GM18507 (cell line): ENCODE data around the gene NKAIN4.
A peak's percentile ranks its signal among the peaks of the same experiment; 100 is the strongest.

Source experiments
- DNase-seq: peaks from one replicate; pipeline ENCODE4 v3.0.0; 2011; ENCODE audit warnings: low read depth; ENCODE audit not compliant: insufficient read length; ENCODE audit errors: extremely low spot score
- FAIRE-seq: peaks from 2 replicates; lab custom pipeline; 2011; peaks lifted over from hg19 to GRCh38; lab: Jason Lieb, UNC

The NKAIN4 gene

DNA sequence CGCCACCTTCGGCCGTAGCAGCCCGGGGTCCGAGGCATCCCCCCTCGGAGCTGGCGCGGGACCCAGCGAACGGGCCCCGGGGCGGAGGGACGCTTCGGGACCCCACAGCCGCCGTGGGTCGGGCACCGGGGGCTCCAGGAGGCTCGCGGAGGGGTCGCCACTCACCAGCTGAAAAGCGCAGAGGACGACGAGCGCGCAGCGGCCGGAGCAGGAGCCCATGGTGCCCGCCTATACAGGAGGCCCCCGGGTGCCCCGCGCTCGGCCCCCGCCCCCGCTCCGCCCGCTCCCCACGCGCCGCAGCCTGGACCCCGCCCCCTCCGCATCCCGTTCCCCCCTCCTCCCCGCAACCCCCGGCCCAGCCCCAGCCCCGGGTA lies at the start of gene NKAIN4:
NKAIN4 (minus strand) TSS at position 232 of the 374 bp plus-strand sequence; CDS start at position 219, 13 bp downstream.
- DNase-seq (no peak), FAIRE-seq (no peak)

DNA sequence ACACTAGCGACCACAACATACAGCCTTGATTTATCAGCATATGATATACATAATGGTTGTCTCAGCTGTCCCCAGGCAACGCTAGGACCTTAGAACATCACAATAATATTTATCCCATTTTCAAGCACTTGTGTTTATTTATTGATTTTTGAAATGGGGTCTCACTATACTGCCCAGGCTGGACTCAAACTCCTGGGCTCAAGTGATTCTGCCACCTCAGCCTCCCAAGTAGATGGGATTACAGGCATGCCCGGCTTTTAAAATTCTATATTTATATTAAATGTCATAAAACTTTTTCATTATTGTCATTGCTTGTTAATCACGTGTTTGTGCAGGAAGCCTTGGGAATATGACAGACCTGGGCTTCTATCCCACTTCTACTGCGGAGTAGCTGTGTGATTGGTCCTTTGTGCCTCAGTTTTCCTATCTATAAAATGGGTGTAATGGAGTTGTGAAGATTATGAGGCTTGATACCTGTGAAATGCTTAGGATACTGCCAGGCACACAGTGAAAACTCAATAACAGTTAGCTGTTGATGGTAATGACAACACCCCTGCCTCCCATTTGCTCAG lies 48.9 kb upstream of the NKAIN4 start:
- FAIRE-seq (no peak), DNase-seq (no peak)

DNA sequence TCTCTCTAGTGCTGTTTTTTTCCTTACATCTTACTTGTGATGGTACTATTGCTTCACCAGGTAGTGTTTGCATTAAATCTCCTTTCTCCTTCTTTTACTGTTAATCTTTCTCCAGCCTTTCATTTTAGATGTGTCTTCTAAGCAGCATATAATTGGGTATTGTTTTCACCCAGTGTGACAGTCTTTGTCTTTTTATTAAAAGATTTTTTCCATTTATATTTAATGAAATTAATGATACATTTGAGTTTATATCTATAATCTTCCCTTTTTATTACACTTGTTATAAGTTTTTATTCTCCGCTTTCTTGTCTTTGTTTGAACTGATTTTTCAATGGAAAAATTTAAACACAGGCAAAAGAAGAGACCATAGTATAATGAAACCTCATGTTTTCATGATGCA lies 47.4 kb upstream of the NKAIN4 start:
- DNase-seq = no peak
- no peak for FAIRE-seq

DNA sequence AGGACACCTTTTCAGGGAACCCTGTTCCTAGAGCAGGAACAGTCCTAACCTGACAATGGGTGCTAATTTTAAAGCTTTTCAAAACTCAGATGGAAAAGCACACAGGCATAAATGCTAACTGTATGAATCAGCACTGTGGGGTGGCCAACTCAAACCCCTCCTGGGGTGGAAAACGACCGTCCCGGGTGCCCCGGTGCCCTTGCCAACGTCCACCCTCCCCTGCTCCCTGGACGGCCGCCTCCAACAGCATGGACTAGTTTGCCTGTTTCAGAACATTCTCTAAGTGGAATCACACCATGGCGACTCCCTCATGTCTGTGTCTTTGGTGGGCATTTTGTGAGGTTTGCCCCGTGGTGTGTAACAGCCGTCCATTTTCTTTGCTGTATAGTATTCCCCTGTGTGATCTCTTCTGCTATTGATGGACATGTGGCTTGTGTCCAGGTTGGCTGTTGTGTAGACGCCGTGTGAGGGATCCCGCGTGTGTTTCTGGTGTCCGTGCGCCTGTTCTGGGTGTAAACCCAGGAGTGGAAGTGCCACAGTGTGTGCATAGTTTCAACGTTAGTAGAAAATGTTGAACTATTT lies 44.6 kb upstream of the NKAIN4 start:
- DNase-seq (no peak), FAIRE-seq (no peak)

DNA sequence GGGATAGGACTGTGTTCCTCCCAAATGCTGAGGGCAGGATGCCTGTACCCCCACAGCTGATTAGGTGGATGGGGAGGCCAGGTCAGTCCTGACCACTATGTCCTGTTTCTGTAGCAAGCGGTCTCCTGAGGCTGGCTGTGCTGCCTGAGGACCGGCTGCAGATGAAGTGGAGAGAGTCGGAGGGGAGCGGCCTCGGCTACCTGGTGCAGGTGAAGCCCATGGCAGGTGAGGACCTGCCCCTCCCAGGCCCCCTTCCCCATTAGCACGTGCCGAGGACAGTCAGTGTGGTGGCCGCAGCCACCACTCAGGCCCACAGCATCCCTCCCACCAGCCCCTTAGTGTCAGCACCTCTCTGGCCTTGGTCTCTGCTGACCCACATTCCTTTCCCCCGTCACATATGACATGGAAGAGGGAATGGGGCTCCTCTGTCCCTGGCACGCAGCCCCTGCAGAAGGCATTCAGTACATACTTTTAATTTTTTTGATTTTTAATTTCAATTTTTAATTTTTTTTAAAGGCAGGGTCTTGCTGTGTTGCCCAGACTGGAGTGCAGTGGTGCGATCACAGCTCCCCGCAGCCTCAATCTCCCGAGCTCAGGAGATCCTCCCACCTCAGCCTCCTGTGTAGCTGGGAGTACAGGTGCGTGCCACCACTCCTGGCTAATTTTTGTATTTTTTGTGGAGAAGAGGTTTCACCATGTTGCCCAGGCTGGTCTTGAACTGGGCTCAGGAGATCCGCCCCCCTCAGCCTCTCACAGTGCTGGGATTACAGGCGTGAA lies 43.7 kb upstream of the NKAIN4 start:
- DNase-seq (no peak), FAIRE-seq (no peak)

DNA sequence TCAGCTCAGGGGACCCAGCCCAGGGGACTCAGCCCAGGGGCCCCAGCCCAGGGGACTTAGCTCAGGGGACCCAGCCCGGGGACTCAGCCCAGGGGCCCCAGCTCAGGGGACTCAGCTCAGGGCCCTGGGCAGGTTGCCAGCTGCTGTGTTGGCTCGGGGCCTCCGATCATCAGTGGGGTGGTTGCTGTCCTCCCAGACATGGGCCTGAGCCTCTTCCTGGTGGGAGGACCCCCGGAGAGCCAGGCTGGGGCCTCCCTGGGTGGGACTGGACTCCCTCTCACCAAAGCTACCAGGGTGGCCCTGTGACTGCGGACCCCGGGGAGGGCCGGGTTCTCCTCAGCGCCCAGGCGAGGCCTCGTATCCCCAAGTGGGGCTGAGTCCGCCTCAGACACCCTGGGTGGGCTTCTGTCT lies 43.1 kb upstream of the NKAIN4 start:
- no peak for FAIRE-seq

DNA sequence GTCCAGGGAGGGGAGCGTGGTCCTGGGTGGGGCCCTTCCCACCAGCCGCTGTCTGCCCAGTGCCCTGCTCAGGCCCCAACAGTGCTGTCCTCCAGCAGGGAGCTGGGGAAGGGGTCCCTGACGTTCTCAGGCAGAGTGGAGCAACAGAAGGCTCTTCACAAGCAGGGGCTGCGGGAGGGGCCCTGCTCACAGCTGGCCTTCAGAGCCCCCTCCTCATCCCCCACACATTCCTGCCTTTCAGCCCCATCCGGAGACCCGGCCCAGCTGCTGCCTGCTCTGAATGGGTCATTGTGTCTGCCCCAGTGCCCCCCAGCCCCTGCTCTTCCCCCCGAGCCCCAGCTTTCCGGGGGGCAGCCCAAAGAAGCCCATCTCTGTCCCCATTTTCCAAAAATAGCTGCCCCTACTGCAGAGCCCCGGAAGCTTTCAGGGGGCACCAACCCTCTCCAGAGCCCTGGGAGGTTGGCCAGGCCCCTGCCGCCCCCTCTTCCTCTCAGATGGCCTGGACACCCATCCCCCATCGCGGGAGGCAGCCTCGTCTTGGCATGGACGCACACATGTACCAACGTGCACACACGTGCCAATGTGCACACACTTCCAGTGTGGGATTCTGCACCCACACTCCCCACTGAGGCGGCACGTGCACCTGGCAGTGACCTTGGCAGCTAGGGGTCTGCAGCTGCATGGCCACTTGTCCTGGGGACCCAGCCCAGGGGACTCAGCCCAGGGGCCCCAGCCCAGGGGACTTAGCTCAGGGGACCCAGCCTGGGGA lies 42.5 kb upstream of the NKAIN4 start:
- DNase-seq (no peak), FAIRE-seq (no peak)

More for the DNA sequence above, 43.1 kb upstream of the NKAIN4 start:
- DNase-seq = no peak

DNA sequence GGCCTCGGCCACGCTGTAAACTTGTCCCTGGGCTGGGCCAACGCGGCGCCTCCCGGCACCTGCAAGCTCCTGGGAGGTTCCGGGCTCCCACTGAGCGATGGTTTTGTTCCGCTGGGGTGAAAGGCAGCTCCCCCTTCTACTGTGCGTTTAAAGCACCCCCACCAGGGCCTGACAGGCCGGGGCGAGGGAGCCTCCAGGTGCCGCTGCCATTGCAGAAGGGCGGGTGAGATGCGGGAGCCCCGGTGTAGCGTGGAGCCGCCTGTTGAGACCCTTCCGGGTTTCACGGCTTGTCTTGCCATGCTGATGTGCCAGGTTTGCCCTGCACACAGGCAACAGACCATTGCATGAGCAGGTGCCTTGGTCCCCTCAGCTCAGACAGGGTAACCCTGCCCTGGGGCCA lies 41.6 kb upstream of the NKAIN4 start:
- FAIRE-seq (no peak), DNase-seq (no peak)

DNA sequence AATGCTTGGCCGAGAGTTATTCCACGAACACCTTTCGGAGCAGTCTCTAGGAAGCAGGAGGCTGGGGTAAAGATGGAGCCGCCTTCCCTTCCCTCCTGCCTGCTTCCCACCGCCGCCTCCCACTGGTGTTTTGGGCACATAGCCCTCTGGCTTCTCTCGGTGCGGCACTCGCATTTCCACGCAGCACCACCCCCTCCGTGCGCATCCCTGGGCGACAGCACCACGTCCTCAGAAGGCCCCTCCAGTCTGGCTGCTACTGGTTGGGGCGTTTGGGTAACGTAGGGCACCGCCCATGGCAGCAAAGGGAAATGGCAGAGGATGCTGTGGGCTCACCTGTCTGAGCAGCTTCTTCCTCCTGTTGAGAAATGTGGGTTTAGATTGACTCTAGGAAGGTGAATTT lies 41.2 kb upstream of the NKAIN4 start:
- DNase-seq (no peak), FAIRE-seq (no peak)

DNA sequence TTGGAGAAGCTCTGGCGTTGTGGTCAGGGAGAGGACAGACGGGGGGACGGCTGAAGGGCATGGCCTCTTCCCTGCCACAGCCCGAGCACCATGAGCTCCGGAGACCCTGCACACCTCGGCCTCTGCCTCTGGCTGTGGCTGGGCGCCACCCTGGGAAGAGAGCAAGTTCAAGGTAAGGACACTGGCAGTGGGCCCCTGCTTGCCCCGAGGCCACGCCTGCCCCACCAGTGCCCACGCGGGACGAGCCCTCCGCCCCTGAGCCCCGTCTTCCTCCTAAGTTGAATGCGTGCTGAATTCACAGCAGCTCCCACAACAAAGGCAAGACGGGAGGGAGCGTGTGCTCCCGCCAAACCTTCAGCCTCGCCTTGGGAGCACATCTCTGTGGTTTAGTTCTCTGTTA lies 40.8 kb upstream of the NKAIN4 start:
- FAIRE-seq (no peak), DNase-seq (no peak)

DNA sequence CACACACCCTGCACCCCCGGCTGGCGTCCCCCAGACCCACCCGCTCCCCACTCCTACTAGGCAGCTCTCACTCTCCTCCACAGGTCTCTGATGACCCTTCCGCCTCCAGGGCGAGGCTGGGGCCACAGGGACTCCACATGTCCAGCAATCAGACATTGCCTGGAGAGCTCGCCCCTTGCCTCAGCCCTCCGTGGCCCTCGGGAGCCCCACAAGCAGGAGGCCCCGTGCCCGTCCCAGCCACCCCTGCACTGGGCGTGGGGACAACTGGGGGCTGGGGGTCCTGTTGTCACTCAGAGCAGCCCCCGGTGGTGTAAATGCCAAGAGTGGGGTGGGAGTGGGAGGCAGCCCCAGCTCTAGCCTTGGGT lies 40.3 kb upstream of the NKAIN4 start:
- FAIRE-seq = no peak
- DNase-seq = no peak

DNA sequence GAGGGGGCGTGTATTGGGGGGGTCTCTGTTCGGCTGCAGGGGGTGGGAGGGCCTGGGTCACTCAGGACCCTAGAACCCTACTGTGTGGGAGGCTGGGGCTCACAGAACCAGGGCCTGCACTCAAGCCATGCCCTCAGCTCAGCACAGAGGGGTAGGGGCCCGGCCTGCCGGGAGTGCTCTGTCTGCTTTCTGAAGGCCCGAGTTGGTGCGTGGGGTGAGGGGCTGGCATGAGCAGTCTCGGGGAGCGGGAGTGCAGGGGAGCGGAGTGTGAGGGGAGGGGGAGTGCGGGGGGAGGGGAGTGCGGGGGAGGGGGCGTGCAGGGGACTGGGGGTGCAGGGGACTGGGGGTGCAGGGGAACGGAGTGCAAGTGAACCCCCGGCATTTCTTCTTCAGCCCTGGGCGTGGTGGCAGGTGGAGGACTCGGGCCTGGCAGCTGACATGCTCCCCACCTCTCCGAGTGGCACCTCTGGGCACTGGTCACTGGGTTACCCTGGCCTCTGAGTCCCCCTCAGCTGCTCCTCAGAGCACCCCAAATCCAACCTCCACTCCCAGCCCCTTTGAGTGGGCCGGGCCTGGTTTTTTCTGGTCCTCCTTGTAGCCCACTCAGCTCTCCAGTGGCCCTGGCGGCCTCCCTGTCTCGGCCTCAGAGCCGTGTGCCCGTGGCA lies 39.7 kb upstream of the NKAIN4 start:
- DNase-seq (no peak), FAIRE-seq (no peak)

DNA sequence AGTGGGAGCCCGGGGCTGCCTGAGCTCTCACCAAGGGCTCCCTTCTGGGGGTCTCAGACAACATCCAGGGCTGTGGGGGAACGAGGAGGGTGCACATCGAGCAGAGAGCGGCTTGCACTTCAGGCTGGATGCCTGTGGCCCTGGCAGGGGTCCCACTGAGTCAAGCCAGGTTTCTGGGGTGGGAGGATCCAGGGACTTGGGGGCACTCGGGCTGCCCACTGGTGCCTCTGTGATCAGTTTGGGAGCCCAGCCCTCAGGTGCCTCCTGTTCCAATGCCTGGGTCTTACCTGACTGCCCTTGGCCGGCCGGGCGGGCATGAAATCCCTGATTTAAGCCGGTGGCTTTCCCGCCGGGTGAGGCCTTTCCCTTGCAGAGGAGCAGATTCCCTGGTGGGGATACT lies 39.2 kb upstream of the NKAIN4 start:
- no peak for DNase-seq
- no peak for FAIRE-seq

DNA sequence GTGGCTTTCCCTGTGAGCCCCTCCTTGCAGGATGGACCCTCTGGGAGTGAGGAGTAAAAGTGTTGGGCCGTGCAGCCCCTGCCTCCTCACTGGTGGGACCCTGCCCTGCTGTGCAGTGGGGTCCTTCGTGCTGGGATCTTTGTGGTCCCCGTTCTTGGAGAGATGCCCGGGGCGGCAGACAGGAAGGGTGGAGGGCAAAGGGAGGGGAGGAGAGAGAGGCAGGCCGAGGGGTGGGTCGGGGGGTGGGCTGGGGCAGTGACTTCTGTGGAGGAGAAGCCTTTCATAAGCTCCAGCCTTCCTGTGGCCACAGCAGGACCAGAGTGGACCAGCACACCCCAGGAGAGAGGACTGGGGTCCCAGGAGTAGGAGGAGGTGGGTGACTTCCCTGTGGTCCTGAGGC lies 38.6 kb upstream of the NKAIN4 start, which contains the start of gene COL20A1:
COL20A1 (plus strand) TSS at position 283 of the 400 bp plus-strand sequence. CDS start 1,922 bp downstream, outside the sequence.
- DNase-seq (no peak), FAIRE-seq (no peak)

DNA sequence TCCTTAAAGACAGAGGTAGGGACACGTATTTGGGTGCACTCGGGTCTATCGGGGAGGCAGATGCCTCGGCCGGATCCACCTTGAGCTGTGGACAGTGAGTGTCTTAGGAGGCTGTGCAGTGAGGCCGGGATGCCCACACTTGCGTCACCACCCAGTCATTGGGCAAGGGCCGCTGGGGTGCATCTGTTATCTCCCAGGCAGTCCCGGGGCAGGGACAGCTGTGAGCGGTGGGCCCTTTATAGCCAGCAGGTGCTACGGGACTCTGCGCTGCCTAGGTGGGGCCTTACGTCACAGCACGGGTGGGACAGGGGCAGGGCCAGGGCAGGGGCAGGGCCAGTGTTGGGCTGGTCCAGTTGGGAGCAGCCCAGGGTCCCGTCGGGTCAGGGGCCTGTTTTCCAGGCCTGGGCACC lies 38.0 kb upstream of the NKAIN4 start:
- FAIRE-seq = no peak
- DNase-seq = no peak

DNA sequence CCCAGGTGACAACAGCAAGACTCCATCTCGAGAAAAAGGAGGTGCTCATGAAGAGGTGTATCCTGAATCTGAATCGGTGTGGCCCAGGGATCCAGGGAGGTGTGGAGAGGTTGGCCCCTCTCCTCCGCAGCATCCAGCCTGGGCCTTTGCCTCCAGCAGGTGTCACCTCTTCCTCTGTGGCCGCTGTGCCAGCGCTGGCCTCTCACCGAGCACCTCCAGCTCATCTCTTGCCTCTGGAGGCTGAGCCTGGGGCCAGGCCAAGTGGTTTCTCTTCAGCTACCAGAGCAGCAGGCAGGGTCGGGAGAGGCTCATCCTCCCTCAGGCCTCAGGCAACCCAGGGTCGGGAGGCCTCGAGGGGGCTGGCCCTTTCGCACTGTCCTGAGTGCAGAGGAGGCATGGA lies 37.5 kb upstream of the NKAIN4 start:
- no peak for FAIRE-seq
- no peak for DNase-seq

DNA sequence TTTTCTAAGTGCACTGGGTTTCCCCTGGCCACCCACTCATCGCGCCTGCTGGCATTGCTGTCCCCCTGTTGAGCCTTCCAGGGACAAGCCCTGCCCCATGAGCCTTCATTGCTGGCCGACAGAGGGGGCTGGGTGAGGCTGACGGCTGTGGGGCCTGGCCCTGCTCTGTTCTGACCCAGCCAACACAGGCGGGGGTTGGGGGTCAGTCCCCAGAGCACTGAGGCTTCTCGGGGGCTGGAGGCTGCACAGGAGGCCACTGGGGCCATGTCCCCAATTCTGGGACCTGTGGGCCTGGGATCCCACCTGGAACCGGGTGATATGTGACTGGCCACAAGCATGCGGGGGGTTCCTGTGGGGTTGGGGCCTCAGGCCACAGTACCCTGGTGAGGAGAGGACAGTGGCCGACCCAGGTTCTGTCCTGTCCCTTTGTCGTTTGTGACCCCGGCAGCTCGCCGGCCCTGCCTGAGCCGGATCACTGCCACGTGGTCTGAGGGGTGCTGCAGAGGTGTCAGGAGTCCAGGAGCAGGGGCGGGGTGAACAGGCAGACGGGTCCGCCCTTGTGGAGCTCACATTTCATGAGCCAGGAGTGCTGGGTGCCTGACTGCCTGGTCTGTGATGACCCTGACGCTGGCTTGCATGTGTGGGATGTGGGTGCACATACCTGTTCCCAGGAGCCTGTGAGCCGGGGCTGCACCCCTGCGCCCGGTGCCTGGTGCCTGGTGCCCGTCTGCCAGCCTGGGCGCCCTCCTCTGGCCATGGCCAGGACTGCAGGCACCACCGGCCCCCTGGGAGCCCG lies 36.6 kb upstream of the NKAIN4 start:
- peak; percentile 70 for DNase-seq

DNA sequence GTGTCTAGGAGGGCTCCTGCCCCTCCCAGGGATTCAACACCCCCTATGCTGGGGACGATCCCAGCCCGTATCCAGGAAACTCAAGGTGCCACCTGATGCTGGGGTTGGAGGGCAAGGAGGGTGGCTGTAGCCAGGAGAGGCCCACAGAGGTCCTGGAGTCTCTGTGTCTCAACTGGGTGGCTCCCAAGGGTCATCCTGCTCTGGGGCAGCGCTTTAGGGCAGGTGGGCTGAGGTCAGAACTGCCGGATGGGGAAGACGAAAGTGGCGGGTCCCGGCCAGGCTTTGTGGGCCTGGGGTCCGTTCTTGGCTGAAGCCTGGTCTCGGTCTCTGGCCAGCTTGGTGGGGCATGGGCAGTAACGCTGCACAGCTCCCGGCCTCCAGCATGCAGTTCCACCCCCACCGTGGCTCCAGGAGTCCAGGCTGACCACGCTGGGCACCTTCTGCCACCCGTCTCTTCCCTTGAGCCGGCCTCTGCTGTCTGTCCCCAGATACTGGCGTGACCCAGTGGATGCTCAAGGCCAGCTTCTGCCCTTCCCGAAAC lies 35.9 kb upstream of the NKAIN4 start:
- DNase-seq = no peak
- no peak for FAIRE-seq

More for the DNA sequence above, 36.6 kb upstream of the NKAIN4 start:
- FAIRE-seq = no peak
